ENCODE data around the gene SCN1B.

DNA sequence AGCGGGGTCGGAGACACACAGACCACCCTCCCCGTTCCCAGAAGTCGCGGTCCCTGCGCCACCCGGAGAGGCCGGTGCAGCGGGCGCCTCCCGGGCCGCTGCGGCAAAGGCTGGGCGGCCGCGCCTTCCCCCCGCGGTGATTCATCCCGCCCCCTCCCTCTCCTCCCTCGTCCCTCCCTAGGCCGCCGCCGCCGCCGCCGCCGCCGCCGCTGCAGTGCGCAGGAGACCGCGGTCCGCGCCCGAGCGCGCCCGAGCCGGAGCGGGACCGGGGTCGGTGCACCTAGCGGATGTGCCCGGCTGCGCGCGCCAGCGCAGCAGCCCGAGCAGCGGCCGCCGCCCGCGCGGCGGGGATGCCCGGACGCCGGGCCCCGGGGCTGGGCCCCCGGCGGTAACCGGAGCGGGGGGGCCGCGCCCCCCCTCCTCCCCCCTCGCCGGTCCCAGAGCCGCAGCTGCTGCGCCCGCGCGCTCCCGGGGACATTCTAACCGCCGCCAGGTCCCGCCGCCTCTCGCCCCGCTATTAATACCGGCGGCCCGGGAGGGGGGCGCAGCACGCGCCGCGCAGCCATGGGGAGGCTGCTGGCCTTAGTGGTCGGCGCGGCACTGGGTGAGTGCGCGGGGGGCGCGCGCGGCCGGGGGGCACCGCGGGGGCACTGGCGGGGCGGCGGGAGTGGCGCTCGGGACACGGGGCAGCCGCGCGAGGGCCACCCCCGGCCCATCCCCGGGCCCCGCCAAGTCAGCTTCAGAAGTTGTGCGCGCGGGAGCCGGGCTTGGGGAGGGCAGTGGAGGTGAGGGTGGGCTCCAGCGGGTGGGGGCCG is at the start of gene SCN1B:
- TF ChIP-seq HMGA2 (CRISPR knock-in tag; IDR thresholded peaks at IDR 0.05): no peak
- TF ChIP-seq, protein P1, sequence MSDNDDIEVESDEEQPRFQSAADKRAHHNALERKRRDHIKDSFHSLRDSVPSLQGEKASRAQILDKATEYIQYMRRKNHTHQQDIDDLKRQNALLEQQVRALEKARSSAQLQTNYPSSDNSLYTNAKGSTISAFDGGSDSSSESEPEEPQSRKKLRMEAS (CRISPR knock-in tag; IDR thresholded peaks at IDR 0.05): no peak
- TF ChIP-seq, protein P2, sequence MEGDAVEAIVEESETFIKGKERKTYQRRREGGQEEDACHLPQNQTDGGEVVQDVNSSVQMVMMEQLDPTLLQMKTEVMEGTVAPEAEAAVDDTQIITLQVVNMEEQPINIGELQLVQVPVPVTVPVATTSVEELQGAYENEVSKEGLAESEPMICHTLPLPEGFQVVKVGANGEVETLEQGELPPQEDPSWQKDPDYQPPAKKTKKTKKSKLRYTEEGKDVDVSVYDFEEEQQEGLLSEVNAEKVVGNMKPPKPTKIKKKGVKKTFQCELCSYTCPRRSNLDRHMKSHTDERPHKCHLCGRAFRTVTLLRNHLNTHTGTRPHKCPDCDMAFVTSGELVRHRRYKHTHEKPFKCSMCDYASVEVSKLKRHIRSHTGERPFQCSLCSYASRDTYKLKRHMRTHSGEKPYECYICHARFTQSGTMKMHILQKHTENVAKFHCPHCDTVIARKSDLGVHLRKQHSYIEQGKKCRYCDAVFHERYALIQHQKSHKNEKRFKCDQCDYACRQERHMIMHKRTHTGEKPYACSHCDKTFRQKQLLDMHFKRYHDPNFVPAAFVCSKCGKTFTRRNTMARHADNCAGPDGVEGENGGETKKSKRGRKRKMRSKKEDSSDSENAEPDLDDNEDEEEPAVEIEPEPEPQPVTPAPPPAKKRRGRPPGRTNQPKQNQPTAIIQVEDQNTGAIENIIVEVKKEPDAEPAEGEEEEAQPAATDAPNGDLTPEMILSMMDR (IDR thresholded peaks at IDR 0.05): no peak
- TF ChIP-seq, protein P3, sequence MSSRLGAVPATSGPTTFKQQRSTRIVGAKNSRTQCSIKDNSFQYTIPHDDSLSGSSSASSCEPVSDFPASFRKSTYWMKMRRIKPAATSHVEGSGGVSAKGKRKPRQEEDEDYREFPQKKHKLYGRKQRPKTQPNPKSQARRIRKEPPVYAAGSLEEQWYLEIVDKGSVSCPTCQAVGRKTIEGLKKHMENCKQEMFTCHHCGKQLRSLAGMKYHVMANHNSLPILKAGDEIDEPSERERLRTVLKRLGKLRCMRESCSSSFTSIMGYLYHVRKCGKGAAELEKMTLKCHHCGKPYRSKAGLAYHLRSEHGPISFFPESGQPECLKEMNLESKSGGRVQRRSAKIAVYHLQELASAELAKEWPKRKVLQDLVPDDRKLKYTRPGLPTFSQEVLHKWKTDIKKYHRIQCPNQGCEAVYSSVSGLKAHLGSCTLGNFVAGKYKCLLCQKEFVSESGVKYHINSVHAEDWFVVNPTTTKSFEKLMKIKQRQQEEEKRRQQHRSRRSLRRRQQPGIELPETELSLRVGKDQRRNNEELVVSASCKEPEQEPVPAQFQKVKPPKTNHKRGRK (CRISPR knock-in tag; IDR thresholded peaks at IDR 0.05; ENCODE audit: borderline replicate concordance): no peak
- TF ChIP-seq, protein P4, sequence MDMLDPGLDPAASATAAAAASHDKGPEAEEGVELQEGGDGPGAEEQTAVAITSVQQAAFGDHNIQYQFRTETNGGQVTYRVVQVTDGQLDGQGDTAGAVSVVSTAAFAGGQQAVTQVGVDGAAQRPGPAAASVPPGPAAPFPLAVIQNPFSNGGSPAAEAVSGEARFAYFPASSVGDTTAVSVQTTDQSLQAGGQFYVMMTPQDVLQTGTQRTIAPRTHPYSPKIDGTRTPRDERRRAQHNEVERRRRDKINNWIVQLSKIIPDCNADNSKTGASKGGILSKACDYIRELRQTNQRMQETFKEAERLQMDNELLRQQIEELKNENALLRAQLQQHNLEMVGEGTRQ (CRISPR knock-in tag; IDR thresholded peaks at IDR 0.05): no peak
- no peak for TF ChIP-seq ZNF263 (CRISPR knock-in tag; IDR thresholded peaks at IDR 0.05; ENCODE audit: low read depth)
- TF ChIP-seq SP1 (CRISPR knock-in tag; conservative IDR thresholded peaks at IDR 0.05): no peak
- TF ChIP-seq ETV6 (CRISPR knock-in tag; IDR thresholded peaks at IDR 0.05): no peak
